Muscle layer of duodenum (tissue), 2 donors: Measurements from ENCODE around the gene XPC.

Source experiments
- H3K27ac ChIP-seq: one replicate; pipeline ENCODE4 v1.7.0; 2013; ENCODE audit warnings: mild to moderate bottlenecking, low read length
- H3K27me3 ChIP-seq: one replicate; pipeline ENCODE4 v1.7.0; 2013; ENCODE audit warnings: low read depth, mild to moderate bottlenecking, control low read depth, low read length
- H3K36me3 ChIP-seq, 2 donors: one replicate each; pipeline ENCODE4 v1.7.0; 2013; ENCODE audit warnings: low read length in 2 of 2, control low read depth in 1 of 2, mild to moderate bottlenecking in 1 of 2; ENCODE audit not compliant: insufficient read depth in 2 of 2, control insufficient read depth in 1 of 2
- H3K4me1 ChIP-seq, 2 donors: one replicate each; pipeline ENCODE4 v1.7.0; 2013; ENCODE audit warnings: low read length in 2 of 2, mild to moderate bottlenecking in 2 of 2, control low read depth in 1 of 2, moderate library complexity in 1 of 2; ENCODE audit not compliant: insufficient read depth in 2 of 2, control insufficient read depth in 1 of 2
- H3K4me3 ChIP-seq, 2 donors: one replicate each; pipeline ENCODE4 v1.7.0; 2013; ENCODE audit warnings: low read length in 2 of 2, low read depth in 1 of 2, mild to moderate bottlenecking in 1 of 2
- H3K9me3 ChIP-seq, 2 donors: one replicate each; pipeline ENCODE4 v1.7.0; 2013; ENCODE audit warnings: low read length in 2 of 2, control low read depth in 1 of 2, mild to moderate bottlenecking in 1 of 2; ENCODE audit not compliant: control insufficient read depth in 1 of 2
- donor health status: healthy.

XPC gene

DNA sequence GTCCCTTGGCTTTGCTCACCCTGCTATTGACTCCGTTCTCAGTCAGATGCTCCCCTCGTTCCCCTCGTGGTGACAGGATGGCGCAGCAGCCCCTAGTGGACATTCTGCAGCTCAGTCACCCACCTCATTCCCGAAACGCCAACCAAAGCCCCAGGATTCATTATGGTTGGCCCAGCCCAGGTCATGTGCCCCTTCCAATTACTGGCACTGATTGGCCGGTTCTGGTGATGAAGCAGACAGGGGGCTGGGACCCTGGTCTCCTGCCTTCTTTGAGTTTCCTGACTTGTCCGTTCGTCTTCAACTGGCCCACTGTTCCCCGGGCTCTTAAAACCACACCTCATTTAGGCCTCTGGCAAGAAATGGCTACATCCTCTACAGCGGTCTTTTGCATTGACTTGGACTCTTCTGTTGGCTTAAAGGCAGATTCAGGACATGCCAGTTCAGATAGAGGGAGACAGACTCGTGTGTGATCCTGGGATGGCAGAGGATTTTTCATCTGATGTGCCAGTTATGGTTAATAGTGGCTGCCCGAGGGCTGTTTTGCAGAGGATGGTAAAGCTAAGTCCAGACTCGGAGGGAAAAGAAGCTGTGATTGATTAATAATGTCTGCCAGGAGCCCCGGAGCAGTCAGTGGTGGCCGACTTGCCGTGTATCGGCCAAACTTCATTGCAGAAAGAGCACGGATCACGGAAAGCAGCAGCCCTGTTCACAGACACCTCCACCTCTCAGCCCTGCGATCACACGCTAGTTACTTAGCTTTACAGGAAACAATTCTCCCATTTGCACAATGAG lies 38.1 kb upstream of the XPC start:
- peak overlapping the region; percentile 63 for H3K27ac ChIP-seq
- peaks cover 0 to 3% of the 10 kb centered on the region in 2 donors for H3K4me1 ChIP-seq
- H3K36me3 ChIP-seq, result no peaks in the 10 kb centered on the region
- H3K27me3 ChIP-seq, result no peaks in the 10 kb centered on the region
- peaks cover 0 to 7% of the 10 kb centered on the region in 2 donors for H3K9me3 ChIP-seq
- peak overlapping the region; percentile 30 to 72 for H3K4me3 ChIP-seq

DNA sequence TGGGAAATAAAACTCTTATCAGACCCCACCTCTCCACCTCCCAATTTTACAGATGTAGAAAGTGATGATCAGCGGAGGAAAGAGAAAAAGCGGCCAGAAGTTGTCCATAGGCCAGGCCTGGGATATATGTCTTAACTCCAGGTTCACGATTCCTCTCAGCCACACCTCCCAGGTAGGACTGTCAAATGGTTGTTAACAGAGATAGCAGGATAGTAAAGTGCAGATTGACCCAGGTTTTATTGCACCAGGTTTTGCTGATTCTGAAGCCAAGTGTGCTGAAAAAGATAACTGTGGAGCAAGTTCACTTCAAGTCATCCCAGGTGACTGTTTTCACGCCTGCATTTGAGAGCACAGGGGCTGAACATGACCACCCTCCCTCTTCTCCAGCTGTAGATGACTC lies 36.4 kb upstream of the XPC start:
- Histone ChIP-seq H3K27ac (no peak overlapping the region), H3K4me3 (no peak overlapping the region), H3K27me3 (no peaks in the 10 kb centered on the region), H3K4me1 (peaks cover 0 to 7% of the 10 kb centered on the region in 2 donors), H3K9me3 (no peaks in the 10 kb centered on the region), H3K36me3 (no peaks in the 10 kb centered on the region)

DNA sequence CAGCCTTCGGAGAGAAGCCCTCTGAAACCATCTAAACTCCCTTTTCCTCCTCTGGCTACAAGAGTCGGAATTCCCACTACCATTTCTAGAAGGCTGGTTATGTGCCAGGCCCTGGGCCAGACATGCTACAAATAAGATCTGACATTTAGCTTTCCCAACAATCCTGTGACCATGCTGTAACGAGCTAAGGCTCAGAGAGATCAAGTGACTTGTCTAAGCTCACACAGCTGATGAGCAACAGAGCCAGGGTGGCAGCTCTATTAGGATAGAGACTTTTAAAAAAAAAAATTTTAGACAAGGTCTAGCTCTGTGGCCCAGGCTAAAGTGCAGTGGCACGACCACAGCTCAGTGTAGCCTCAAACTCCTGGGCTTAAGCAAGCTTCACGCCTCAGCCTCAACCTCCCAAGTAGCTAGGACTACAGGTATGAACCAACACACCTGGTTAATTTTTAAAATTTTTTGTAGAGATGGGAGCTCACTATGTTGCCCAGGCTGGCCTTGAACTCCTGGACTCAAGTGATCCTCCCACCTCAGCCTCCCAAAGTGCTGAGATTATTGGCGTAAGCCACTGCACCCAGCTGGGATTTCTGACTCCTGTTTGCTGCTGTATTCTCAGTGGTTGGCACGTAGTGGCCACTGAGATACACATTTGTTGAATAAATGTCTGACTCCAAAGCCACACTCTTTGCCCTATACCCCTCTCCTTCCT lies 34.8 kb upstream of the XPC start:
- no peak overlapping the region for H3K4me3 ChIP-seq
- peaks cover 0 to 7% of the 10 kb centered on the region in 2 donors for H3K4me1 ChIP-seq
- H3K36me3 ChIP-seq, result no peaks in the 10 kb centered on the region
- no peaks in the 10 kb centered on the region for H3K27me3 ChIP-seq
- no peaks in the 10 kb centered on the region for H3K9me3 ChIP-seq
- H3K27ac ChIP-seq, result no peak overlapping the region

GRCh38 chr3:14212032-14212431 lies 33.6 kb upstream of the XPC start:
- no peaks in the 10 kb centered on the region for H3K27me3 ChIP-seq
- H3K27ac ChIP-seq, result no peak overlapping the region
- no peaks in the 10 kb centered on the region for H3K36me3 ChIP-seq
- no peaks in the 10 kb centered on the region for H3K9me3 ChIP-seq
- no peak overlapping the region for H3K4me3 ChIP-seq
- peaks cover 0 to 7% of the 10 kb centered on the region in 2 donors for H3K4me1 ChIP-seq

DNA sequence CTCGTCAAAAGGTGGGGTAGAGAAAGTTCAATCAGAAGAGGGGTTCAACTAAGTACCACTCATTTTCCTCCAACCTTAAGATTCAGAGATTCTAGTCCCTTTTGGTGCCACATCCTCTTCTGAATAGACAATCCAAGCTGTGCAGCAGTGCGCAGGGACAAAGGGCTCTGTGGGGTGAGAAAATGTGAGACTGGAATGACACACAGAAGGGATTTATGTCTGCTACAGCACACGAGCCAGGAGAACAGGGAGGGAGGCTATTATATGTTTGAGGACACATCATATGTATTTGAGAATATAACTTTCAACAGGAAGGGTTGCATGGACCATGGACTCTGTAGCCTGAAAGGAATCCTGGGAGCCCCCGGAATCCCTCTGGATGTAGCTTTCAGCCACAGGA lies 33.2 kb upstream of the XPC start:
- no peaks in the 10 kb centered on the region for H3K36me3 ChIP-seq
- H3K27ac ChIP-seq, result no peak overlapping the region
- H3K27me3 ChIP-seq, result no peaks in the 10 kb centered on the region
- peaks cover 0 to 7% of the 10 kb centered on the region in 2 donors for H3K4me1 ChIP-seq
- no peaks in the 10 kb centered on the region for H3K9me3 ChIP-seq
- H3K4me3 ChIP-seq, result no peak overlapping the region

DNA sequence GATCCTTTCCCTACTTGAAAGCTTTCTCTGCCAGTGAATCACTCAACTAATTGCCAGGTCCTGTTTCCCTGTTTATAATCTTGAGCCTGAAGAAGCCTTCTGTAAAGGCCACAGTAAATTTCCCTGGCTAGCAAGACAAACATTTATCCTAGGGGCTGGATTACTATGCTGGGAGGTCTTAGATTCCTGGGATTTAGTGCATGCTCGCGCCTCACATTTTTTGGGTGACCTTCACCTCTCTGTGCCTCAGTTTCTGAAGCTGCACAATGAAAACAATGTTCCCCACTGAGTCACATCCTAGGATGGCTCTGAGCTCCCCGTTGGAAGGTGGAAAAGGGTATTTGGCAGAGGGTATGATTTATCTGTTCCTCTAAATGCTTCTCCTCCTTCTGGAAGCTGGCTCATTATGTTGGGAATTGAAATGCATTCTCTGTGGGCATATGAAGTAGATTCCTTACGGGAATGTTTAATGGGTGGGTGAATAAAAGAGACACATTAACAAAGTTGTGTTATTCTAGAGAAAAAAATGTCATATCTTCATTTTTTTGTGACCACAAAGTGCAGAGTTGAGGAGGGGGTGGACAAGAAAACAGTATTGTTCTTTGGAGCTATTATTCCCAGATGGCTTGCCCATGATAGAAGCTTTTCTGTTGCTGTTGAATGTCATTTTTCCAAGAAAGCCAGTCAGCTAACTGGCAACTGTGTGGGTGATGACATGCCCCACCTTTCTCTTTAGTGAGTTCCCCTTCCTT lies 32.6 kb upstream of the XPC start:
- Histone ChIP-seq H3K4me3 (no peak overlapping the region), H3K27me3 (no peaks in the 10 kb centered on the region), H3K9me3 (no peaks in the 10 kb centered on the region), H3K36me3 (no peaks in the 10 kb centered on the region), H3K4me1 (peaks cover 0 to 4% of the 10 kb centered on the region in 2 donors), H3K27ac (no peak overlapping the region)

DNA sequence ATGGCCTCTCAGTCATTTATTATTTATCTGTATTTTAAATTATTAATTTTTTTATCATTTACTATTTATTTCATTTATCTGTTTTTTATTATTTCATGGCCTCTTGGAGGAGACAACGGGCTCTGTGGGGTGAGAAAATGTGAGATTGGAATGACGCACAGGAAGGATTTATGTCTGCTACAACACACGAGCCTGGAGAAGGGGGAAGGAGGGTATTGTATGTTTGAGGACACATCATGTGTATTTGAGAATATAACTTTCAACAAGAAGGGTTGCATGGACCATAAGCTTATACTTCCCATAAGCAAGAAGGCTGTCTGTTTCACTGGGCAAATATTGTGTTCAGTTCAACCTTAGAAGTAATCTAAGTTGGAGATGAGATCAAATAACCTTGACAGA lies 31.9 kb upstream of the XPC start:
- Histone ChIP-seq H3K27me3 (no peaks in the 10 kb centered on the region), H3K4me3 (no peak overlapping the region), H3K9me3 (no peaks in the 10 kb centered on the region), H3K4me1 (peaks cover 0 to 4% of the 10 kb centered on the region in 2 donors), H3K27ac (no peak overlapping the region), H3K36me3 (no peaks in the 10 kb centered on the region)

GRCh38 chr3:14209581-14210289 lies 31.3 kb upstream of the XPC start:
- H3K4me1 ChIP-seq, result peaks cover 0 to 4% of the 10 kb centered on the region in 2 donors

GRCh38 chr3:14208977-14209394 lies 30.6 kb upstream of the XPC start:
- no peaks in the 10 kb centered on the region for H3K9me3 ChIP-seq
- no peak overlapping the region for H3K4me3 ChIP-seq
- H3K36me3 ChIP-seq, result no peaks in the 10 kb centered on the region
- no peak overlapping the region for H3K27ac ChIP-seq
- peaks cover 0 to 6% of the 10 kb centered on the region in 2 donors for H3K4me1 ChIP-seq
- no peaks in the 10 kb centered on the region for H3K27me3 ChIP-seq

More at GRCh38 chr3:14209581-14210289, 31.3 kb upstream of the XPC start:
- H3K27me3 ChIP-seq, result no peaks in the 10 kb centered on the region
- H3K27ac ChIP-seq, result no peak overlapping the region
- H3K9me3 ChIP-seq, result no peaks in the 10 kb centered on the region
- no peak overlapping the region for H3K4me3 ChIP-seq
- no peaks in the 10 kb centered on the region for H3K36me3 ChIP-seq

- Histone ChIP-seq H3K27ac (no peak overlapping the region), H3K36me3 (no peaks in the 10 kb centered on the region), H3K9me3 (no peaks in the 10 kb centered on the region), H3K4me1 (peaks cover 4 to 10% of the 10 kb centered on the region in 2 donors), H3K27me3 (no peaks in the 10 kb centered on the region), H3K4me3 (no peak overlapping the region)
These were observed 29.8 kb upstream of the XPC start for GRCh38 chr3:14208168-14208567.
